Body of pancreas (tissue), 4 donors: Measurements from ENCODE around the gene RAF1.

Experiments
- POLR2A ChIP-seq, 3 donors: fragments of 450-650 bp; IDR thresholded peaks; one replicate each; pipeline ENCODE4 v1.6.1; 2016; ENCODE audit warnings: antibody characterized with exemption in 3 of 3, mild to moderate bottlenecking in 2 of 3
- TF ChIP-seq, protein P1 (sequence below), 7 experiments: fragments of 450-650 bp in 4 of 7; fragments of 200-600 bp in 3 of 7; sonication (generic) in 3 of 7; IDR thresholded peaks; one replicate each; pipeline ENCODE4 v1.5.1; 2016 to 2019; ENCODE audit warnings: antibody characterized with exemption in 7 of 7

DNA sequence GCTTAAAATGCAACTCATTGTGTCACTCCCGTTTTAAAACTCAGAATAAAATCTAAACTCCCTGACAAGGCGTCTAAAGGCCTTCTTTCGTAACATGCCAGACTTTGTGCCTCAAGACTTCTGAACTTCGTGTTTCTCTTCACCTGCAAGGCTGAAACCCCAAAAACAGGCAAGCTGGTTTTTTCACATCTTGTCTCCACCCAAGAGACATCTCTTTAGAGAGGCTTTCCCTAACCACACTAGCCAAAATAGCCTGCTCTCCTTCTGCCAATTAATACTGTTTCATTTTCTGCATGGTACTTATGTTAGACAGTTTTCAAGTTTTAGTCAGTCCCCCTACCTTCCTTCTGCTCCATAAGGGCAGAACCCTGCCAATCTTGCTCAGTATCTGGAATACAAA is 41.6 kb downstream of the RAF1 start:
- TF ChIP-seq, protein P1, sequence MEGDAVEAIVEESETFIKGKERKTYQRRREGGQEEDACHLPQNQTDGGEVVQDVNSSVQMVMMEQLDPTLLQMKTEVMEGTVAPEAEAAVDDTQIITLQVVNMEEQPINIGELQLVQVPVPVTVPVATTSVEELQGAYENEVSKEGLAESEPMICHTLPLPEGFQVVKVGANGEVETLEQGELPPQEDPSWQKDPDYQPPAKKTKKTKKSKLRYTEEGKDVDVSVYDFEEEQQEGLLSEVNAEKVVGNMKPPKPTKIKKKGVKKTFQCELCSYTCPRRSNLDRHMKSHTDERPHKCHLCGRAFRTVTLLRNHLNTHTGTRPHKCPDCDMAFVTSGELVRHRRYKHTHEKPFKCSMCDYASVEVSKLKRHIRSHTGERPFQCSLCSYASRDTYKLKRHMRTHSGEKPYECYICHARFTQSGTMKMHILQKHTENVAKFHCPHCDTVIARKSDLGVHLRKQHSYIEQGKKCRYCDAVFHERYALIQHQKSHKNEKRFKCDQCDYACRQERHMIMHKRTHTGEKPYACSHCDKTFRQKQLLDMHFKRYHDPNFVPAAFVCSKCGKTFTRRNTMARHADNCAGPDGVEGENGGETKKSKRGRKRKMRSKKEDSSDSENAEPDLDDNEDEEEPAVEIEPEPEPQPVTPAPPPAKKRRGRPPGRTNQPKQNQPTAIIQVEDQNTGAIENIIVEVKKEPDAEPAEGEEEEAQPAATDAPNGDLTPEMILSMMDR (IDR thresholded peaks at IDR 0.05), result no peak
- TF ChIP-seq POLR2A (IDR thresholded peaks at IDR 0.05), result no peak
